Subcutaneous abdominal adipose tissue (tissue), 5 donors: ENCODE results near the gene PRLH.

Experiments
- H3K27ac ChIP-seq: one replicate; pipeline ENCODE4 v1.7.0; 2013; ENCODE audit warnings: low read depth, mild to moderate bottlenecking, inconsistent platforms, low read length, moderate library complexity
- H3K27me3 ChIP-seq, 5 donors: one replicate each; pipeline ENCODE4 v1.7.0; 2013; ENCODE audit warnings: low read length in 5 of 5, inconsistent platforms in 1 of 5; ENCODE audit not compliant: control insufficient read depth in 5 of 5, insufficient read depth in 4 of 5
- H3K36me3 ChIP-seq, 5 donors: one replicate each; pipeline ENCODE4 v1.7.0; 2013; ENCODE audit warnings: low read length in 5 of 5; ENCODE audit not compliant: control insufficient read depth in 5 of 5, insufficient read depth in 5 of 5
- H3K4me1 ChIP-seq, 5 donors: one replicate each; pipeline ENCODE4 v1.7.0; 2013; ENCODE audit warnings: low read length in 5 of 5, mild to moderate bottlenecking in 3 of 5, moderate library complexity in 1 of 5; ENCODE audit not compliant: control insufficient read depth in 5 of 5, insufficient read depth in 5 of 5
- H3K4me3 ChIP-seq, 5 donors: one replicate each; pipeline ENCODE4 v1.7.0; 2013; ENCODE audit warnings: low read length in 5 of 5, low read depth in 1 of 5
- H3K9ac ChIP-seq, 5 donors: one replicate each; pipeline ENCODE4 v1.7.0; 2013; ENCODE audit warnings: low read length in 5 of 5, mild to moderate bottlenecking in 4 of 5, moderate library complexity in 3 of 5
- H3K9me3 ChIP-seq, 5 donors: one replicate each; pipeline ENCODE4 v1.7.0; 2013; ENCODE audit warnings: low read length in 5 of 5; ENCODE audit not compliant: control insufficient read depth in 5 of 5
- donor health status: healthy.
- donor health status: healthy.
- donor health status: healthy.
- donor health status: healthy.
- donor health status: healthy.

PRLH gene

DNA sequence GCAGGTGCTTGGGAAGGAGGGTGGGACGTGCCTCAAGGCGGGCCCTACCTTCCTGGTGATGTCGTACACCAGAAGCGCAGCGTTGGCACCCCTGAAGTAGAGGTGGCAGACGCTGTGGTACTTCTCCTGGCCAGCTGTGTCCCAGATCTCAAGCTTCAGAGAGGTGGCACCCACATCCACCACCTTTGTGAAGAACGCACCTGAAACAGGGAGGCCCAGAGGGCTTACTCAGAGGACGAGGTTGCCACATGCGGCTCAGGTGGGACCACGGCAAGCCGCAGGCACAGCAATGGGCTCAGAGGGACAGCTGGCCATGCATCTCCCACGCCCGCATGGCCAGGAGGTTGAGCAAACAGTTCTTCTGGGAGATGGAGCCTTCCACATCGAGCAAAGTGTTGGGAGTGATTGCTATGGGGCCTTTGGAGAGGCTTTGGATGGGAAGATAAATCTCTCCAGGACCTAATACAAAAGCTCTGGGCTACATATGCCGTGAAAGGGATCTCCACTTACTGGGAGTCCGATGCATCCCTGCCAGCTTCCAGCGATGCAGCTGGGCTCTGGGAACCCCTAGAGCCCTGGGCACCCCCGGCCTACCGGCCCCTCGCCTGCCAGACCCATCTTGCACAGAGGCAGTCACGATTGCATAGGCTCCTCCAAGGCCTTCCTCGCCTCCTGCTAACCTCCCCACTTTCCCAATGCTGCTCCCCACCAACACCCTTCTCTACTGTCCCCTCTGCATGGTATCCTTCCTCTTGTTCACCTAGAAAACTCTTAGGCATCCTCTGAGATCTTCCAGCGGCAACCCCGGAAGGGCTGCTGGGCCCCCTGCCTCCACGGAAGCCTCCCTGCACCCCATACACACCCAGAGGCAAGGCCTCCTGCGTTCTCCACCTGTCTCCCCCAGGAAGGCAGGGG lies 11.8 kb downstream of the PRLH start:
- Histone ChIP-seq H3K27ac (no peak overlapping the region), H3K4me1 (peaks cover 3 to 22% (median 12%) of the 10 kb centered on the region in 5 donors), H3K9ac (no peak overlapping the region), H3K36me3 (no peaks in the 10 kb centered on the region), H3K9me3 (no peaks in the 10 kb centered on the region), H3K4me3 (no peak overlapping the region), H3K27me3 (no peaks in the 10 kb centered on the region)

- Histone ChIP-seq H3K4me3 (no peak overlapping the region), H3K9me3 (no peaks in the 10 kb centered on the region), H3K27me3 (peaks cover 0 to 3% (median 0%) of the 10 kb centered on the region in 5 donors), H3K36me3 (no peaks in the 10 kb centered on the region), H3K4me1 (peaks cover 3 to 17% (median 12%) of the 10 kb centered on the region in 5 donors), H3K9ac (no peak overlapping the region), H3K27ac (no peak overlapping the region)
Observed at GRCh38 chr2:237581326-237581725, 15.0 kb downstream of the PRLH start.

DNA sequence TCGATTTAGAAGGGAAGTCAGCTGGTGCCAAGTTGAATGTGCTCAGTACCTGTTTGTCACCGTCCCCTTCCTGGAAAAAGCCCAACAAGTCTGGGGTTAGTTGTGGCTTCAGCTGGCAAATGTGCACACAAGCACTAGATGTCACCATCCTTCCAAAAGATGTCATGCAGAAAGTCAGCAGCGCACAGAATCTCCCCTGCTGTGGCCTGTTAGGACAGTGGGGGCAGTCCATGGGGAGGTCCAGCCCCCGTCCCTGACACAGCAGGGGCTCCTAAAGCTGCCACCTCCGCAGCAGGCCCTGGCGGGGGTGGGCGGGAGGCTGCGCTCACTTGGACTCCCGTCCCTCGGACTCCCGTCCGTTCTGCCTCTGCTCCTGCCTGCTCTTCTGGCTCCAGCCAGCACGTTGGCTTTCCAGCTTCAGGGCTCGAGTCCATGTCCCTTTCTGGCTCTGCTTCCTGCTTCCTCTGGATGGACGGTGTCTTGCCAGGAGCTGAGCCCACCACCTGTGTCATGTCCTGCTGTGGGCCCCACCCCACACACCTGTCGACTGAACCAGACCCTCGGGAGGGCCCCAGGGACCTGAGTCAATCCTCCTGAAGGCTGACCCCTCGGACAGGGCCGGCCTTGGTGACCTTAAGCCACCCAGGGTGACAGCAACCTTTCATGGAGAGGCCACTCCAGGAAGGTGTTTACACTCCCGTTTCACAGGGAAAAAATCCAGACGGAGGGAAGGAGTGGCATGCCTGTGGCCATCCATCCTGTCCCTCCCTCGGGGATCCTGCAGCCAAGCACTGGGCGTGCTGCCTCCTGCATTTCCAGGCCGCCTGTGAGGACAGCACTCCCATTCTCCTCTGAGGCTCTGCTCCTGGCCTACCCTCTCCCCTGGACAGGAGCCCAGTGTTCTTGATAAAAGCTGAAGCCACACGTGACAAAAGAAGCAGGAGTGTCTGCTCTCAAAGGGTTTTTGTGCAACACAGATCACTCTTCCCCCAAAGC lies 15.7 kb downstream of the PRLH start:
- Histone ChIP-seq H3K4me3 (peak overlapping the region in 3 of 5 donors; percentile 20 to 49 (median 39)), H3K4me1 (peaks cover 3 to 17% (median 12%) of the 10 kb centered on the region in 5 donors), H3K27me3 (peaks cover 0 to 3% (median 0%) of the 10 kb centered on the region in 5 donors), H3K36me3 (no peaks in the 10 kb centered on the region), H3K9ac (no peak overlapping the region), H3K9me3 (no peaks in the 10 kb centered on the region), H3K27ac (no peak overlapping the region)

- H3K9me3 ChIP-seq, result no peaks in the 10 kb centered on the region
- no peak overlapping the region for H3K4me3 ChIP-seq
- H3K36me3 ChIP-seq, result no peaks in the 10 kb centered on the region
- H3K4me1 ChIP-seq, result peaks cover 3 to 17% (median 12%) of the 10 kb centered on the region in 5 donors
- H3K9ac ChIP-seq, result no peak overlapping the region
- no peak overlapping the region for H3K27ac ChIP-seq
- H3K27me3 ChIP-seq, result peaks cover 0 to 3% (median 0%) of the 10 kb centered on the region in 5 donors
Observed at GRCh38 chr2:237583385-237584295, 17.3 kb downstream of the PRLH start.

GRCh38 chr2:237585590-237586221 lies 19.3 kb downstream of the PRLH start:
- no peaks in the 10 kb centered on the region for H3K36me3 ChIP-seq
- H3K4me3 ChIP-seq, result no peak overlapping the region
- H3K9me3 ChIP-seq, result no peaks in the 10 kb centered on the region
- H3K27ac ChIP-seq, result no peak overlapping the region
- H3K9ac ChIP-seq, result no peak overlapping the region
- peaks cover 3 to 23% (median 12%) of the 10 kb centered on the region in 5 donors for H3K4me1 ChIP-seq
- H3K27me3 ChIP-seq, result peaks cover 0 to 3% (median 0%) of the 10 kb centered on the region in 5 donors

- Histone ChIP-seq H3K27me3 (peaks cover 0 to 3% (median 0%) of the 10 kb centered on the region in 5 donors), H3K36me3 (no peaks in the 10 kb centered on the region), H3K9ac (no peak overlapping the region), H3K4me3 (no peak overlapping the region), H3K9me3 (no peaks in the 10 kb centered on the region), H3K27ac (no peak overlapping the region), H3K4me1 (peaks cover 0 to 14% (median 0%) of the 10 kb centered on the region in 5 donors)
Observed at GRCh38 chr2:237588044-237588696, 21.8 kb downstream of the PRLH start.

GRCh38 chr2:237590272-237591140 lies 24.1 kb downstream of the PRLH start, which contains the start of gene RAB17:
RAB17 (minus strand) TSS chr2:237590734; CDS start chr2:237586154, 4,580 bp downstream.
- no peak within 1 kb of the TSS for H3K27ac ChIP-seq
- H3K4me3 ChIP-seq, result peak within 1 kb of the TSS in 1 of 5 donors; percentile 36

More at GRCh38 chr2:237590272-237591140, 24.1 kb downstream of the PRLH start, which contains the start of gene RAB17:
- H3K36me3 ChIP-seq, result no peaks in the 10 kb centered on the region
- H3K9me3 ChIP-seq, result no peaks in the 10 kb centered on the region
- peaks cover 0 to 21% (median 10%) of the 10 kb centered on the region in 5 donors for H3K4me1 ChIP-seq
- no peak within 1 kb of the TSS for H3K9ac ChIP-seq
- peaks cover 0 to 3% (median 0%) of the 10 kb centered on the region in 5 donors for H3K27me3 ChIP-seq
